ENCODE results near the gene RAB43.

Gene RAB43

GRCh38 chr3:129060276-129061022 is 61.2 kb downstream of the RAB43 start, which contains the start of gene GP9:
Gene GP9 (plus strand): TSS chr3:129060779. CDS start chr3:129061740, 961 bp downstream.
- DNase-seq = no peak

- no peak for DNase-seq
Measured at GRCh38 chr3:129059311-129059958, 62.2 kb downstream of the RAB43 start.

GRCh38 chr3:129058441-129059200 is 63.0 kb downstream of the RAB43 start:
- DNase-seq = no peak

- no peak for DNase-seq
Measured at GRCh38 chr3:129057249-129057648, 64.4 kb downstream of the RAB43 start.

GRCh38 chr3:129056451-129057173 is 65.0 kb downstream of the RAB43 start:
- no peak for DNase-seq

- DNase-seq = no peak
Measured at GRCh38 chr3:129054605-129055104, 66.9 kb downstream of the RAB43 start.

GRCh38 chr3:129052675-129053074 is 68.9 kb downstream of the RAB43 start:
- DNase-seq = no peak

- DNase-seq = no peak
Measured at GRCh38 chr3:129051871-129052340, 69.7 kb downstream of the RAB43 start.

GRCh38 chr3:129050556-129051295 is 70.9 kb downstream of the RAB43 start:
- DNase-seq = no peak

- DNase-seq = no peak
Measured at GRCh38 chr3:129047553-129047839, 74.1 kb downstream of the RAB43 start.

- DNase-seq = no peak
Measured at GRCh38 chr3:129046732-129047552, 74.7 kb downstream of the RAB43 start.

- DNase-seq = no peak
Measured at GRCh38 chr3:129046037-129046731, 75.4 kb downstream of the RAB43 start.

- DNase-seq = no peak
Measured at GRCh38 chr3:129045675-129046036, 75.9 kb downstream of the RAB43 start.

GRCh38 chr3:129040579-129041300 is 80.9 kb downstream of the RAB43 start:
- no peak for DNase-seq

- DNase-seq = no peak
Measured at GRCh38 chr3:129040039-129040336, 81.6 kb downstream of the RAB43 start.

GRCh38 chr3:129039271-129040038 is 82.1 kb downstream of the RAB43 start:
- no peak for DNase-seq

- DNase-seq = no peak
Measured at GRCh38 chr3:129038121-129038855, 83.3 kb downstream of the RAB43 start.
